OCI-LY1 (cell line): ENCODE data around the gene GLA.

Experiments
- EZH2 ChIP-seq: fragments of 200-600 bp; sonication (generic), shearing (Covaris generic); IDR thresholded peaks from 2 replicates; pipeline ENCODE4 v1.8.0; 2017; ENCODE audit warnings: borderline replicate concordance, mixed run types, mild to moderate bottlenecking, antibody characterized with exemption, low read length, moderate library complexity, mixed read lengths
- TF ChIP-seq, protein P1 (sequence below): fragments of 200-600 bp; sonication (generic), shearing (Covaris generic); IDR thresholded peaks from 2 replicates; pipeline ENCODE4 v1.5.1; 2017; ENCODE audit warnings: mild to moderate bottlenecking, antibody characterized with exemption, low read length, moderate library complexity, mixed read lengths

GRCh38 chrX:101399825-101400224, 7.9 kb downstream of the GLA start:
- TF ChIP-seq, protein P1, sequence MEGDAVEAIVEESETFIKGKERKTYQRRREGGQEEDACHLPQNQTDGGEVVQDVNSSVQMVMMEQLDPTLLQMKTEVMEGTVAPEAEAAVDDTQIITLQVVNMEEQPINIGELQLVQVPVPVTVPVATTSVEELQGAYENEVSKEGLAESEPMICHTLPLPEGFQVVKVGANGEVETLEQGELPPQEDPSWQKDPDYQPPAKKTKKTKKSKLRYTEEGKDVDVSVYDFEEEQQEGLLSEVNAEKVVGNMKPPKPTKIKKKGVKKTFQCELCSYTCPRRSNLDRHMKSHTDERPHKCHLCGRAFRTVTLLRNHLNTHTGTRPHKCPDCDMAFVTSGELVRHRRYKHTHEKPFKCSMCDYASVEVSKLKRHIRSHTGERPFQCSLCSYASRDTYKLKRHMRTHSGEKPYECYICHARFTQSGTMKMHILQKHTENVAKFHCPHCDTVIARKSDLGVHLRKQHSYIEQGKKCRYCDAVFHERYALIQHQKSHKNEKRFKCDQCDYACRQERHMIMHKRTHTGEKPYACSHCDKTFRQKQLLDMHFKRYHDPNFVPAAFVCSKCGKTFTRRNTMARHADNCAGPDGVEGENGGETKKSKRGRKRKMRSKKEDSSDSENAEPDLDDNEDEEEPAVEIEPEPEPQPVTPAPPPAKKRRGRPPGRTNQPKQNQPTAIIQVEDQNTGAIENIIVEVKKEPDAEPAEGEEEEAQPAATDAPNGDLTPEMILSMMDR = no peak
- no peak for TF ChIP-seq EZH2
